GM23248 (cell line): ENCODE data around the gene PIP4K2C. TPM values are rescaled to one million over a fixed set of nuclear protein-coding genes. Genes with fewer than 3 reads are reported as not detected.
"Not testable (repeated sequence)": the region's sequence is repeated elsewhere in the genome, so short reads cannot be mapped to it uniquely, and the experiment has no call there.

Experiments used
- DNase-seq: peaks from one replicate; pipeline ENCODE4 v3.0.0-alpha.2; 2015
- H2AFZ ChIP-seq: fragments of 200-600 bp; sonication (generic); 2 replicates; pipeline ENCODE4 v1.6.1; 2016; ENCODE audit warnings: antibody characterized with exemption
- H3F3A ChIP-seq: fragments of 200-600 bp; sonication (generic); 2 replicates; pipeline ENCODE4 v1.6.1; 2016; ENCODE audit warnings: mild to moderate bottlenecking, antibody characterized with exemption, mixed run types; ENCODE audit not compliant: insufficient read depth
- H3K27ac ChIP-seq: fragments of 200-600 bp; sonication (generic); 2 replicates; pipeline ENCODE4 v1.5.1; 2016; ENCODE audit warnings: mild to moderate bottlenecking
- H3K27me3 ChIP-seq: fragments of 200-600 bp; sonication (generic); replicated peaks from 2 replicates; pipeline ENCODE4 v1.6.1; 2016; ENCODE audit warnings: mild to moderate bottlenecking; ENCODE audit not compliant: insufficient read depth
- H3K36me3 ChIP-seq: fragments of 200-600 bp; sonication (generic); 2 replicates; pipeline ENCODE4 v1.6.1; 2016; ENCODE audit warnings: low read depth, mild to moderate bottlenecking
- H3K4me1 ChIP-seq: fragments of 200-600 bp; sonication (generic); 2 replicates; pipeline ENCODE4 v1.6.1; 2016; ENCODE audit warnings: mild to moderate bottlenecking; ENCODE audit not compliant: insufficient read depth
- H3K4me2 ChIP-seq: fragments of 200-600 bp; sonication (generic); one replicate; pipeline ENCODE4 v1.6.1; 2016; ENCODE audit warnings: mild to moderate bottlenecking; ENCODE audit not compliant: unreplicated experiment
- H3K4me3 ChIP-seq: fragments of 200-600 bp; sonication (generic); 2 replicates; pipeline ENCODE4 v1.5.1; 2016; ENCODE audit warnings: mild to moderate bottlenecking
- H3K79me2 ChIP-seq: fragments of 200-600 bp; sonication (generic); 2 replicates; pipeline ENCODE4 v1.6.1; 2016; ENCODE audit warnings: mild to moderate bottlenecking; ENCODE audit not compliant: insufficient read depth
- H3K9ac ChIP-seq: fragments of 200-600 bp; sonication (generic); 2 replicates; pipeline ENCODE4 v1.6.1; 2016; ENCODE audit warnings: mild to moderate bottlenecking
- H3K9me2 ChIP-seq: fragments of 200-600 bp; sonication (generic); 2 replicates; pipeline ENCODE4 v1.6.1; 2016; ENCODE audit warnings: mixed run types, mild to moderate bottlenecking, moderate library complexity; ENCODE audit not compliant: insufficient read depth
- H3K9me3 ChIP-seq: fragments of 200-600 bp; sonication (generic); one replicate; pipeline ENCODE4 v1.6.1; 2017; ENCODE audit warnings: low read depth
- H4K20me1 ChIP-seq: fragments of 200-600 bp; sonication (generic); 2 replicates; pipeline ENCODE4 v1.6.0; 2016; ENCODE audit not compliant: insufficient read depth
- EZH2 ChIP-seq: fragments of 200-600 bp; sonication (generic); IDR thresholded peaks from 2 replicates; pipeline ENCODE4 v1.6.1; 2018; ENCODE audit warnings: antibody characterized with exemption, mild to moderate bottlenecking; ENCODE audit not compliant: insufficient read depth, poor library complexity, severe bottlenecking
- EZH2phosphoT487 ChIP-seq: fragments of 200-600 bp; sonication (generic); IDR thresholded peaks from 2 replicates; pipeline ENCODE4 v1.6.1; 2018; ENCODE audit warnings: antibody characterized with exemption, moderate library complexity, mild to moderate bottlenecking, low read depth; ENCODE audit not compliant: insufficient read depth
- WGBS, 2 experiments: methylation state at CpG; one replicate each; pipeline ENCODE4 v1.1.6; 2015 to 2017; ENCODE audit warnings: low lambda C conversion rate in 2 of 2, low coverage in 1 of 2; ENCODE audit errors: missing lambda C conversion rate in 2 of 2; 5-methylcytosine and 5-hydroxymethylcytosine counted together
- in situ Hi-C: fragments of 300-500 bp; cut with MboI; formaldehyde crosslinking; loops from 2 replicates; pipeline ENCODE4 v1.15.0; 2020
- polyA plus RNA-seq: library from polyadenylated mRNA; unstranded; fragments of >200 nt; fragmentation: Nextera tagmentation; extraction: Ambion mirVana; gene quantifications from 2 replicates; pipeline ENCODE4 v1.2.1, GENCODE V29; 2016
- total RNA-seq: library from RNA; depleted of rRNA; stranded (reverse); fragments of >200 nt; shearing (Covaris generic); gene quantifications from 2 replicates; pipeline ENCODE4 v1.2.3, GENCODE V29; 2014

Gene PIP4K2C
- total and polyA plus RNA-seq, 2 experiments from 2014 or later, result 22.5 to 27.3 TPM

GRCh38 chr12:57637364-57637763, 46.4 kb downstream of the PIP4K2C start:
- 75 to 90% methylated on average over 3 of the region's 3 CpGs for WGBS, 2 experiments
- Histone ChIP-seq H3K4me3 (no peak overlapping the region), H3K4me1 (peaks cover 6% of the 10 kb centered on the region), H3K79me2 (no peaks in the 10 kb centered on the region), H3K4me2 (no peak overlapping the region), H3K9me2 (no peaks in the 10 kb centered on the region), H3F3A (no peaks in the 10 kb centered on the region), H3K36me3 (no peaks in the 10 kb centered on the region), H3K27ac (no peak overlapping the region), H3K9me3 (no peaks in the 10 kb centered on the region), H3K27me3 (peaks cover 21% of the 10 kb centered on the region), H2AFZ (no peak overlapping the region), H3K9ac (no peak overlapping the region), H4K20me1 (no peaks in the 10 kb centered on the region)
- in situ Hi-C loops, result no loop called here
- peak; percentile 10 for DNase-seq
- TF ChIP-seq EZH2phosphoT487, result no peak
- no peak for TF ChIP-seq EZH2

- 69 to 74% methylated on average over 3 of the region's 3 CpGs for WGBS, 2 experiments
- Histone ChIP-seq H3K36me3 (no peaks in the 10 kb centered on the region), H3K9me3 (no peaks in the 10 kb centered on the region), H3K9ac (no peak overlapping the region), H2AFZ (no peak overlapping the region), H3K27ac (no peak overlapping the region), H3K9me2 (no peaks in the 10 kb centered on the region), H3K27me3 (peaks cover 21% of the 10 kb centered on the region), H3K4me3 (no peak overlapping the region), H3F3A (no peaks in the 10 kb centered on the region), H3K4me2 (no peak overlapping the region), H3K4me1 (peaks cover 5% of the 10 kb centered on the region), H3K79me2 (no peaks in the 10 kb centered on the region), H4K20me1 (no peaks in the 10 kb centered on the region)
- TF ChIP-seq EZH2 (no peak), EZH2phosphoT487 (no peak)
- in situ Hi-C loops, result no loop called here
- no peak for DNase-seq
Measured at GRCh38 chr12:57638096-57638495, 47.1 kb downstream of the PIP4K2C start.

- no peak for TF ChIP-seq EZH2
- no peak for TF ChIP-seq EZH2phosphoT487
- 5 to 10% methylated on average over 7 of the region's 7 CpGs for WGBS, 2 experiments
- Histone ChIP-seq H3F3A (no peaks in the 10 kb centered on the region), H3K4me1 (no peaks in the 10 kb centered on the region), H4K20me1 (no peaks in the 10 kb centered on the region), H3K36me3 (no peaks in the 10 kb centered on the region), H3K9me2 (no peaks in the 10 kb centered on the region), H3K9ac (no peak overlapping the region), H3K4me2 (no peak overlapping the region), H3K9me3 (no peaks in the 10 kb centered on the region), H3K27me3 (peaks cover 21% of the 10 kb centered on the region), H3K27ac (no peak overlapping the region), H2AFZ (no peak overlapping the region), H3K4me3 (no peak overlapping the region), H3K79me2 (no peaks in the 10 kb centered on the region)
- no peak for DNase-seq
- in situ Hi-C loops, result no loop called here
Measured at GRCh38 chr12:57640175-57641042, 49.4 kb downstream of the PIP4K2C start.

- no peaks in the 10 kb centered on the region for H3F3A ChIP-seq
- peaks cover 21% of the 10 kb centered on the region for H3K27me3 ChIP-seq
- no peak for TF ChIP-seq EZH2
- TF ChIP-seq EZH2phosphoT487, result no peak
- H3K79me2 ChIP-seq, result no peaks in the 10 kb centered on the region
- no peak overlapping the region for H3K27ac ChIP-seq
- H3K9me2 ChIP-seq, result no peaks in the 10 kb centered on the region
- no peak overlapping the region for H3K9ac ChIP-seq
- no peaks in the 10 kb centered on the region for H3K36me3 ChIP-seq
- H3K4me2 ChIP-seq, result no peak overlapping the region
- H4K20me1 ChIP-seq, result no peaks in the 10 kb centered on the region
- no peak for DNase-seq
- H3K9me3 ChIP-seq, result peaks cover 3% of the 10 kb centered on the region
- no peak overlapping the region for H3K4me3 ChIP-seq
- WGBS, 2 experiments, result 37 to 45% methylated on average over 5 of the region's 5 CpGs
- in situ Hi-C loops, result no loop called here
- H2AFZ ChIP-seq, result no peak overlapping the region
- no peaks in the 10 kb centered on the region for H3K4me1 ChIP-seq
Measured at GRCh38 chr12:57641699-57642442, 50.9 kb downstream of the PIP4K2C start.

GRCh38 chr12:57645990-57646658, 55.1 kb downstream of the PIP4K2C start:
- H3K27ac ChIP-seq, H3K9me2 ChIP-seq, in situ Hi-C loops, H3K9ac ChIP-seq, H3K4me2 ChIP-seq, H3K4me3 ChIP-seq, H3K4me1 ChIP-seq, H3K36me3 ChIP-seq, H4K20me1 ChIP-seq, H3K79me2 ChIP-seq, H3K27me3 ChIP-seq, H3F3A ChIP-seq, H2AFZ ChIP-seq, H3K9me3 ChIP-seq, DNase-seq: not testable (repeated sequence)
- 40% methylated on average over 13 of the region's 13 CpGs for WGBS, 2 experiments

GRCh38 chr12:57646659-57647049, 55.7 kb downstream of the PIP4K2C start:
- H3K9me3 ChIP-seq, H3K36me3 ChIP-seq, H3K4me3 ChIP-seq, H4K20me1 ChIP-seq, H3K4me2 ChIP-seq, in situ Hi-C loops, H3K9me2 ChIP-seq, H3K79me2 ChIP-seq, H3F3A ChIP-seq, DNase-seq, H3K4me1 ChIP-seq, H3K27me3 ChIP-seq, H2AFZ ChIP-seq, H3K27ac ChIP-seq, H3K9ac ChIP-seq: not testable (repeated sequence)
- WGBS, 2 experiments, result 59 to 80% methylated on average over 4 to 8 of the region's 15 CpGs
